Left colon (tissue), 2 donors: ENCODE data around the gene SH3GL3. TPM values are rescaled to one million over a fixed set of nuclear protein-coding genes. Genes with fewer than 3 reads are reported as not detected.

Experiments used
- ATAC-seq: fragments of 200-7000 bp; cut with Tn5 transposase; one replicate; pipeline ENCODE4 v1.9.1; 2020; ENCODE audit warnings: mild to moderate bottlenecking, moderate library complexity
- DNase-seq, 2 donors: peaks; one replicate each; pipeline ENCODE4 v3.0.0-alpha.2; 2020
- intact Hi-C, 2 donors: fragments of 100-400 bp; cut with DNase I in 1 of 2; cut with micrococcal nuclease in 1 of 2; formaldehyde crosslinking; loops; one replicate each; pipeline versions ENCODE4 v1.11.2 to v1.14.0; 2022; cut with DNase I, micrococcal nuclease
- total RNA-seq, 2 donors: library from RNA; stranded (reverse); fragmentation: NEBNext Ultra II Directional; extraction: Animal tissue kit (Norgen Biotek cat#: 25700); gene quantifications; one replicate each; pipeline ENCODE4 v1.2.1, GENCODE V29; 2021
- donor health status: DM: no; HTN: no; CAD: no.
- donor health status: DM: yes; HTN: yes; CAD: no.

The SH3GL3 gene
- total RNA-seq, 2 donors from 2014 or later = 0.14 TPM; not detected in 1

- DNase-seq = no peak
- intact Hi-C loops = no loop called here
- no peak for ATAC-seq
Measured at GRCh38 chr15:83651541-83651940, 204.4 kb downstream of the SH3GL3 start.

- no peak for ATAC-seq
- intact Hi-C loops = no loop called here
Measured at GRCh38 chr15:83652626-83653204, 205.6 kb downstream of the SH3GL3 start.

GRCh38 chr15:83653288-83653638 is 206.1 kb downstream of the SH3GL3 start:
- intact Hi-C loops = no loop called here
- peak in 1 of 2 donors; percentile 7 for DNase-seq
- no peak for ATAC-seq

More at GRCh38 chr15:83652626-83653204, 205.6 kb downstream of the SH3GL3 start:
- no peak for DNase-seq

GRCh38 chr15:83653639-83654378 is 206.7 kb downstream of the SH3GL3 start, which contains the start of gene ADAMTSL3:
Gene ADAMTSL3 (plus strand): TSS chr15:83654123. CDS start chr15:83655762, 1,639 bp downstream.
- ATAC-seq (peak; percentile 66), DNase-seq (peak; percentile 47 to 61)
- intact Hi-C loops = no loop called here

GRCh38 chr15:83654379-83655236 is 207.5 kb downstream of the SH3GL3 start:
- ATAC-seq = no peak
- intact Hi-C loops = no loop called here
- peak; percentile 14 to 42 for DNase-seq

- intact Hi-C loops = no loop called here
- ATAC-seq = no peak
- no peak for DNase-seq
Measured at GRCh38 chr15:83655237-83655616, 208.1 kb downstream of the SH3GL3 start.

GRCh38 chr15:83656192-83656591 is 209.1 kb downstream of the SH3GL3 start:
- intact Hi-C loops = no loop called here
- ATAC-seq = no peak
- DNase-seq = no peak

- intact Hi-C loops = no loop called here
- ATAC-seq (no peak), DNase-seq (no peak)
Measured at GRCh38 chr15:83656943-83657528, 209.9 kb downstream of the SH3GL3 start.

GRCh38 chr15:83657549-83657948 is 210.4 kb downstream of the SH3GL3 start:
- intact Hi-C loops = no loop called here
- no peak for DNase-seq
- no peak for ATAC-seq

- DNase-seq (no peak), ATAC-seq (no peak)
- intact Hi-C loops = no loop called here
Measured at GRCh38 chr15:83658430-83659416, 211.6 kb downstream of the SH3GL3 start.

GRCh38 chr15:83659417-83659812 is 212.3 kb downstream of the SH3GL3 start:
- no peak for DNase-seq
- ATAC-seq = no peak
- intact Hi-C loops = no loop called here

- ATAC-seq (no peak), DNase-seq (no peak)
- intact Hi-C loops = no loop called here
Measured at GRCh38 chr15:83665480-83665879, 218.3 kb downstream of the SH3GL3 start.

Other genes with a start within 250 kb of the SH3GL3 start
- gene HDGFL3, start 239.5 kb upstream of the SH3GL3 start, total RNA-seq = 10 to 100 TPM in 1 of 2 donors, 1 to 10 TPM in 1; 9.2 to 13.6 TPM
- gene BNC1, start 162.7 kb upstream of the SH3GL3 start, total RNA-seq = not detected
- 1 to 10 TPM; 1.6 to 8.7 TPM for gene ADAMTSL3, start 206.8 kb downstream of the SH3GL3 start, total RNA-seq